ENCODE data around the gene COX6B2. TPM values are rescaled to one million over a fixed set of nuclear protein-coding genes. Genes with fewer than 3 reads are reported as not detected.

COX6B2 gene
- total RNA-seq, 1 experiment from 2014 or later: 0.80 TPM

DNA sequence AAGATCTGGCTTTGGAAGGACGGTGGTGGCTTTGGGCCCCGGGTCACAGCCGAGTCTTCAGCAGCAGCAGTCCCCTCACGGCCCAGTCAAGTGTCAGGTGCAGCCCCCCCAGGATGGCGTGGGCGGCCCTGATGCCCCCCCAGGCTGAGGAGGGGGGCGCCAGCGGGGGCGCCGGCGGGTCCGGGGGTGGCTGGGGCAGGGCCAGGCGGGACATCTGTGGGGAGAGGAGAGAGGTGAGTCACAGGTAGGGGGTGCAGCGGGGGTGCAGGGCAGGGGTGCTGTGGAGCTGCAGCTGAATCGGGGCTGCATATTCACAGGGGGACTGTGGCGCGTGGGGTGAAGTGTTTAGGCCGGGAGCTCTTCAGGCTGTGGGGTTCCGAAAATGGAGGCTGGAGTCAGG, 11.4 kb upstream of the COX6B2 start:
- no peaks in the 10 kb centered on the region for H3K9me3 ChIP-seq (ENCODE audit: low read length)
- peaks cover 5% of the 10 kb centered on the region for H3F3A ChIP-seq (ENCODE audit: low read length, unreplicated experiment)
- H3K9me2 ChIP-seq (replicated peaks; ENCODE audit: low read length): no peaks in the 10 kb centered on the region
- no peak overlapping the region for H3K4me2 ChIP-seq (ENCODE audit: low read length)
- no TSS peak for BruUV-seq (replicated peaks)
- H3K27me3 ChIP-seq (ENCODE audit: low read length): no peaks in the 10 kb centered on the region
- no peaks in the 10 kb centered on the region for H4K20me1 ChIP-seq (ENCODE audit: low read length)
- no peak overlapping the region for H2AFZ ChIP-seq (ENCODE audit: low read length)
- TF ChIP-seq EZH2phosphoT487 (IDR thresholded peaks at IDR 0.05; ENCODE audit: borderline replicate concordance, low read length) (no peak), CTCF (conservative IDR thresholded peaks at IDR 0.05; ENCODE audit: low read depth, low read length) (no peak), EZH2 (IDR thresholded peaks at IDR 0.05; ENCODE audit: low read length, unreplicated experiment) (no peak)
- no peak for ATAC-seq
- no peak overlapping the region for H3K9ac ChIP-seq (ENCODE audit: low read length)
- H3K27ac ChIP-seq (ENCODE audit: low read length): no peak overlapping the region
- no peaks in the 10 kb centered on the region for H3K36me3 ChIP-seq (ENCODE audit: low read depth, low read length)
- ChIA-PET CTCF (no interaction called here), POLR2A (ENCODE audit: unreplicated experiment) (interaction anchor here (0.6 kb wide), 1 partner anchor 78 kb away, joined by 7 read pairs; no protein-coding TSS in a partner anchor)
- H3K4me1 ChIP-seq (ENCODE audit: insufficient read depth, low read length): peaks cover 17% of the 10 kb centered on the region
- H3K79me2 ChIP-seq (ENCODE audit: low read length): no peaks in the 10 kb centered on the region
- H3K4me3 ChIP-seq (ENCODE audit: low read length): no peak overlapping the region
- DNase-seq: no peak
- intact Hi-C loops (cut with micrococcal nuclease): no loop called here

DNA sequence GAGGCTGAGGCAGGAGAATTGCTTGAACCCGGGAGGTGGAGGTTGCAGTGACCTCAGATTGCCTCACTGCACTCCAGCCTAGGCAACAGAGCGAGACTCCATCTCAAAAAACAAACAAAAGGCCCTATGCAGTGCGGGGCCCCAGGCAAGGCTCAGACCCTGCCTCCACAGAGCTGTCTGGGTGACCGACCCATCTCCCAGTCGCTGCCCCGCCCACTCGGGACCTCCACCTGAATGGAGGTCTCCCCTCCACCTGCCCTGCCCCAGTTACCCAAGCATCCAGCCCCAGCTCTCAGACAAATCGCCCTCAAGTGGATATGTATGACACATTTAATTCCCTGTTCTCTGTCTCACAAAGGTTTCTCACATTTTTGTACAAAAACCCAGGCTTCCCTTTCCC, 10.7 kb upstream of the COX6B2 start:
- ATAC-seq (no peak), DNase-seq (no peak)
- Histone ChIP-seq H3K9me3 (ENCODE audit: low read length) (no peaks in the 10 kb centered on the region), H4K20me1 (ENCODE audit: low read length) (no peaks in the 10 kb centered on the region), H3K27me3 (ENCODE audit: low read length) (no peaks in the 10 kb centered on the region), H2AFZ (ENCODE audit: low read length) (no peak overlapping the region), H3K36me3 (ENCODE audit: low read depth, low read length) (no peaks in the 10 kb centered on the region), H3F3A (ENCODE audit: low read length, unreplicated experiment) (no peaks in the 10 kb centered on the region), H3K4me1 (ENCODE audit: insufficient read depth, low read length) (peaks cover 11% of the 10 kb centered on the region), H3K9me2 (replicated peaks; ENCODE audit: low read length) (no peaks in the 10 kb centered on the region), H3K4me3 (ENCODE audit: low read length) (no peak overlapping the region), H3K27ac (ENCODE audit: low read length) (no peak overlapping the region), H3K9ac (ENCODE audit: low read length) (no peak overlapping the region), H3K4me2 (ENCODE audit: low read length) (no peak overlapping the region), H3K79me2 (ENCODE audit: low read length) (no peaks in the 10 kb centered on the region)
- CTCF ChIA-PET: no interaction called here
- no TSS peak for BruUV-seq (replicated peaks)
- intact Hi-C loops (cut with micrococcal nuclease): no loop called here
- TF ChIP-seq EZH2phosphoT487 (IDR thresholded peaks at IDR 0.05; ENCODE audit: borderline replicate concordance, low read length): no peak
- no peak for TF ChIP-seq EZH2 (IDR thresholded peaks at IDR 0.05; ENCODE audit: low read length, unreplicated experiment)
- no peak for TF ChIP-seq CTCF (conservative IDR thresholded peaks at IDR 0.05; ENCODE audit: low read depth, low read length)
- POLR2A ChIA-PET (ENCODE audit: unreplicated experiment): no interaction called here

DNA sequence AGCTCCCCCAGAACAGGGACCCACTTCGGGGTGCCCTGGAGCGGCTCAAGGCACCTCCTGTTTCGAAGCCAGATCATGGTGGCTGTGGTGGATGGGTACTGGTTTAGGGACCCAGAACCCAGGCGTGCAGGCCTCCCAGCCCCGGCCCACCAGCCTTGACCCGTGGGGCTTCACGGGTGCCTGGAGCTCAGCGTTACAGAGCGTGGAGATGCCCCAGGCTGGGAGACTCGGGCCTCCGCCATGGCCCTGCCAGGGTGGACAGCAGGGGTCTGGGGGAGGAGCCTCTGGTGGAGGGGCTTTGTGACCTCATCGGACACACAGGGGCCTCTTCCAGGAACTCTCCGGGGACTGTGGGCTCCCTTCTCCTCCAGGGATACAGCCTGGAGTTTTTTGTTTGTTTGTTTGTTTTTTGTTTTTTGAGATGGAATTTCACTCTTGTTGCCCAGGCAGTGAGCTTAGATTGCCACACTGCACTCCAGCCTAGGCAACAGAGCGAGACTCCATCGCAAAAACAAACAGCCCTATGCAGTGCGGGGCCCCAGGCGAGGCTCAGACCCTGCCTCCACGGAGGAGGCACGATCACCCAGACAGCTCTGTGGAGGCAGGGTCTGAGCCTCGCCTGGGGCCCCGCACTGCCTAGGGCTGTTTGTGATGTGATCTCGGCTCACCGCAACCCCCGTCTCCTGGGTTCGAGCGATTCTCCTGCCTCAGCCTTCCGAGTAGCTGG, 8.6 kb upstream of the COX6B2 start, which contains the start of gene GARIN5B:
GARIN5B (minus strand) TSS at position 271 of the 727 bp plus-strand sequence; CDS start at position 77, 194 bp downstream.
- Histone ChIP-seq H2AFZ (ENCODE audit: low read length) (no peak within 1 kb of the TSS), H3K9me3 (ENCODE audit: low read length) (no peaks in the 10 kb centered on the region), H3K27me3 (ENCODE audit: low read length) (no peaks in the 10 kb centered on the region), H3K79me2 (ENCODE audit: low read length) (no peaks in the 10 kb centered on the region), H4K20me1 (ENCODE audit: low read length) (no peaks in the 10 kb centered on the region), H3K4me2 (ENCODE audit: low read length) (no peak within 1 kb of the TSS), H3K27ac (ENCODE audit: low read length) (no peak within 1 kb of the TSS), H3K4me3 (ENCODE audit: low read length) (no peak within 1 kb of the TSS), H3K9me2 (replicated peaks; ENCODE audit: low read length) (no peaks in the 10 kb centered on the region), H3K36me3 (ENCODE audit: low read depth, low read length) (no peaks in the 10 kb centered on the region), H3K9ac (ENCODE audit: low read length) (no peak within 1 kb of the TSS), H3K4me1 (ENCODE audit: insufficient read depth, low read length) (no peaks in the 10 kb centered on the region), H3F3A (ENCODE audit: low read length, unreplicated experiment) (no peaks in the 10 kb centered on the region)
- intact Hi-C loops (cut with micrococcal nuclease): no loop called here
- no TSS peak for BruUV-seq (replicated peaks)
- ATAC-seq (no peak), DNase-seq (no peak)
- TF ChIP-seq EZH2 (IDR thresholded peaks at IDR 0.05; ENCODE audit: low read length, unreplicated experiment) (no peak), EZH2phosphoT487 (IDR thresholded peaks at IDR 0.05; ENCODE audit: borderline replicate concordance, low read length) (no peak), CTCF (conservative IDR thresholded peaks at IDR 0.05; ENCODE audit: low read depth, low read length) (no peak)
- ChIA-PET POLR2A (ENCODE audit: unreplicated experiment) (no interaction called here), CTCF (no interaction called here)

Data from PC-3 (cell line).